Thyroid gland (tissue), 4 donors: ENCODE measurements around the gene ZNF57. TPM values are rescaled to one million over a fixed set of nuclear protein-coding genes. Genes with fewer than 3 reads are reported as not detected.

Source experiments
- DNase-seq, 2 donors: peaks; one replicate each; pipeline ENCODE4 v3.0.0-alpha.2; 2019
- H3K27ac ChIP-seq, 3 donors: fragments of 200-600 bp; sonication (generic); 1 replicate in 2 of 3; 2 replicates in 1 of 3; pipeline ENCODE4 v1.5.1; 2016 to 2019; ENCODE audit warnings: mild to moderate bottlenecking in 1 of 3, moderate library complexity in 1 of 3
- H3K27me3 ChIP-seq: fragments of 200-600 bp; sonication (generic); one replicate; pipeline ENCODE4 v1.5.1; 2019
- H3K36me3 ChIP-seq, 2 donors: fragments of 200-600 bp; sonication (generic); one replicate each; pipeline ENCODE4 v1.5.1; 2016 to 2019
- H3K4me1 ChIP-seq, 2 donors: fragments of 200-600 bp; sonication (generic); one replicate each; pipeline ENCODE4 v1.5.1; 2017 to 2019
- H3K4me3 ChIP-seq, 3 donors: fragments of 200-600 bp; sonication (generic); replicated peaks in 1 of 3; 1 replicate in 2 of 3; 2 replicates in 1 of 3; pipeline ENCODE4 v1.5.1; 2016; ENCODE audit warnings: mild to moderate bottlenecking in 1 of 3
- H3K9me3 ChIP-seq: fragments of 200-600 bp; sonication (generic); one replicate; pipeline ENCODE4 v1.5.1; 2017
- POLR2A ChIP-seq, 2 donors: fragments of 450-650 bp; IDR thresholded peaks; one replicate each; pipeline ENCODE4 v1.6.1; 2017; ENCODE audit warnings: antibody characterized with exemption in 2 of 2, mild to moderate bottlenecking in 2 of 2, moderate library complexity in 1 of 2
- WGBS, 2 donors: methylation state at CpG; one replicate each; pipeline ENCODE4 v1.1.5; 2017; 5-methylcytosine and 5-hydroxymethylcytosine counted together
- intact Hi-C: fragments of 100-400 bp; cut with DNase I; formaldehyde crosslinking; loops from one replicate; pipeline ENCODE4 v1.15.1; 2023
- total RNA-seq, 4 donors: library from RNA; depleted of rRNA; stranded (reverse); fragments of >200 nt; gene quantifications; one replicate each; pipeline ENCODE4 v1.2.3, GENCODE V29; 2016
- TF ChIP-seq, protein P1 (sequence below), 6 experiments: fragments of 200-600 bp in 3 of 6; fragments of 450-650 bp in 3 of 6; sonication (generic) in 3 of 6; IDR thresholded peaks; one replicate each; pipeline ENCODE4 v1.5.1; 2016 to 2019; ENCODE audit warnings: antibody characterized with exemption in 6 of 6, mild to moderate bottlenecking in 2 of 6, inconsistent platforms in 1 of 6, moderate library complexity in 1 of 6

ZNF57 gene
- total RNA-seq, 4 donors from 2014 or later: 3.1 to 4.8 (median 3.6) TPM

GRCh38 chr19:2856457-2857050 lies 44.2 kb upstream of the ZNF57 start:
- DNase-seq: no peak
- H3K4me1 ChIP-seq: no peaks in the 10 kb centered on the region
- WGBS, 2 donors: 89 to 96% methylated on average over 5 of the region's 5 CpGs
- TF ChIP-seq POLR2A (IDR thresholded peaks at IDR 0.05): no peak
- TF ChIP-seq, protein P1, sequence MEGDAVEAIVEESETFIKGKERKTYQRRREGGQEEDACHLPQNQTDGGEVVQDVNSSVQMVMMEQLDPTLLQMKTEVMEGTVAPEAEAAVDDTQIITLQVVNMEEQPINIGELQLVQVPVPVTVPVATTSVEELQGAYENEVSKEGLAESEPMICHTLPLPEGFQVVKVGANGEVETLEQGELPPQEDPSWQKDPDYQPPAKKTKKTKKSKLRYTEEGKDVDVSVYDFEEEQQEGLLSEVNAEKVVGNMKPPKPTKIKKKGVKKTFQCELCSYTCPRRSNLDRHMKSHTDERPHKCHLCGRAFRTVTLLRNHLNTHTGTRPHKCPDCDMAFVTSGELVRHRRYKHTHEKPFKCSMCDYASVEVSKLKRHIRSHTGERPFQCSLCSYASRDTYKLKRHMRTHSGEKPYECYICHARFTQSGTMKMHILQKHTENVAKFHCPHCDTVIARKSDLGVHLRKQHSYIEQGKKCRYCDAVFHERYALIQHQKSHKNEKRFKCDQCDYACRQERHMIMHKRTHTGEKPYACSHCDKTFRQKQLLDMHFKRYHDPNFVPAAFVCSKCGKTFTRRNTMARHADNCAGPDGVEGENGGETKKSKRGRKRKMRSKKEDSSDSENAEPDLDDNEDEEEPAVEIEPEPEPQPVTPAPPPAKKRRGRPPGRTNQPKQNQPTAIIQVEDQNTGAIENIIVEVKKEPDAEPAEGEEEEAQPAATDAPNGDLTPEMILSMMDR (IDR thresholded peaks at IDR 0.05): no peak
- H3K27ac ChIP-seq: no peak overlapping the region
- no peak overlapping the region for H3K4me3 ChIP-seq
- no peaks in the 10 kb centered on the region for H3K9me3 ChIP-seq
- intact Hi-C loops: no loop called here
- H3K36me3 ChIP-seq: peaks cover 25 to 26% of the 10 kb centered on the region in 2 donors
- no peaks in the 10 kb centered on the region for H3K27me3 ChIP-seq

DNA sequence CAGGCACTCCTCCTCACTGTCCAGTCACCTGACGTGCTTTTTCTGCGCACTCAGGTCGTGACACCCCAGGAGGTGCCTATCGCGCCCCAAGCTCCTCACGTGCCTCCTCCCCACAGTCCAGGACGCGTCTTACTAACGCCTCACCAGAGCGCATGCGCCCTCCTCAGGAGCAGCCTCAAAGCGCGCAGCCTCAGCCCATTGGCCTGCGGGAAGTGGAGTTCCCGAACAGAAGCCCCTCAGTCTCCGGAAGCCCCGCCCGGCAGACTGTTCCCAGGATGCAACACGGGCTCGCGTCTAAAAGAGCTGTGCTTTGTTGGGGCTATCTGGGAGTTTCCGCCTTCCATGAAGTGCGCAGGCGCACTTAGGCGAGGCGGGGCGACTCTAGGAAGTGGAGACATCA lies 41.9 kb upstream of the ZNF57 start:
- peaks cover 3% of the 10 kb centered on the region in 2 donors for H3K36me3 ChIP-seq
- TF ChIP-seq, protein P1 (IDR thresholded peaks at IDR 0.05): no peak
- no peak for TF ChIP-seq POLR2A (IDR thresholded peaks at IDR 0.05)
- H3K4me1 ChIP-seq: no peaks in the 10 kb centered on the region
- DNase-seq: no peak
- H3K27me3 ChIP-seq: no peaks in the 10 kb centered on the region
- intact Hi-C loops: no loop called here
- 70 to 75% methylated on average over 17 to 27 of the region's 27 CpGs for WGBS, 2 donors
- H3K27ac ChIP-seq: no peak overlapping the region
- no peaks in the 10 kb centered on the region for H3K9me3 ChIP-seq
- H3K4me3 ChIP-seq: no peak overlapping the region

- no peaks in the 10 kb centered on the region for H3K4me1 ChIP-seq
- H3K27me3 ChIP-seq: no peaks in the 10 kb centered on the region
- TF ChIP-seq, protein P1 (IDR thresholded peaks at IDR 0.05): no peak
- TF ChIP-seq POLR2A (IDR thresholded peaks at IDR 0.05): no peak
- H3K4me3 ChIP-seq: no peak overlapping the region
- 75% methylated on average over 10 of the region's 10 CpGs for WGBS, 2 donors
- intact Hi-C loops: no loop called here
- DNase-seq: no peak
- no peaks in the 10 kb centered on the region for H3K9me3 ChIP-seq
- no peaks in the 10 kb centered on the region for H3K36me3 ChIP-seq
- no peak overlapping the region for H3K27ac ChIP-seq
These were observed 36.9 kb upstream of the ZNF57 start for GRCh38 chr19:2863816-2864215.

DNA sequence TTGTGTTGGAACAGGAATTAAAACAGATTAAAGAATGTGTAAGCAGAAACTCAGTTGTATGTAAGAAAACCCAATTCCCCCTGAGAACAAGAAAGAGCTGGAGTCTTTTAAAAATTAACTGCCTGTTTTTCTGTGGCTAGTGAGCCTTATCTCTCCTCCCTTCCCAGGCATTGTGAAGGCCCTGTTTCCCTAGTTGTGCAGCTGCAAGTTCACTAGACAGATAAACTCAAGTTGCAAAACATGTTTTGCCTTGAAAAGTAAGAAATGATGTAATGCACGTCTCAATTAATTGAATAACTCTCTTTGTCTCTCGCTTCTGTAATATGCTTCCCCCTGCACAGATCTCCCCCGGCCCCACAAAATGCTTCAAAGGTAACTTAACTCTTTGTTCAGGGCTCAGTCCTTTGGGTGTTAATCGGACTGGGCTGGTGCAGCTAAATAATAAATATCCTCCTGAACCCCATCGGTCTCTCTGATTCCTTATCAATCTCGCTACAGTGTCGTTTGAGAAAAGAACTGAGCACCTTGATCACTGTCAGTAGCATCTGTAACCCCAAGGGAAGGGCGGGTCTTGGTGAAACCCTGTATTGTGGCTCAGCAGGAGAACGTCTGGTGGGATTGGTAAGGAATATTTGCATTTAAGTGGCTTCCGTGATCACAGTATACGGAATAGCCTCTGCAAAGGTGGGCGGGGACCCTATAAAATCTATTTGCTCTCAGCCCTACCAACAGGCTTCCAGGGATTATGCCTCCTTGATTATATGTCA lies 35.2 kb upstream of the ZNF57 start:
- Histone ChIP-seq H3K27me3 (no peaks in the 10 kb centered on the region), H3K36me3 (no peaks in the 10 kb centered on the region), H3K27ac (no peak overlapping the region), H3K4me1 (no peaks in the 10 kb centered on the region), H3K9me3 (no peaks in the 10 kb centered on the region), H3K4me3 (no peak overlapping the region)
- intact Hi-C loops: no loop called here
- WGBS, 2 donors: 74 to 76% methylated on average over 12 of the region's 12 CpGs
- no peak for DNase-seq
- TF ChIP-seq POLR2A (IDR thresholded peaks at IDR 0.05): no peak
- TF ChIP-seq, protein P1 (IDR thresholded peaks at IDR 0.05): no peak

GRCh38 chr19:2866495-2867024 lies 34.2 kb upstream of the ZNF57 start:
- DNase-seq: no peak
- Histone ChIP-seq H3K27ac (no peak overlapping the region), H3K27me3 (no peaks in the 10 kb centered on the region), H3K9me3 (no peaks in the 10 kb centered on the region), H3K36me3 (no peaks in the 10 kb centered on the region), H3K4me3 (no peak overlapping the region), H3K4me1 (no peaks in the 10 kb centered on the region)
- intact Hi-C loops: no loop called here
- TF ChIP-seq POLR2A (IDR thresholded peaks at IDR 0.05): no peak
- TF ChIP-seq, protein P1 (IDR thresholded peaks at IDR 0.05): no peak
- 78 to 79% methylated on average over 8 of the region's 8 CpGs for WGBS, 2 donors
